Uterus (tissue), 2 donors: Measurements from ENCODE around the gene STUB1.

Source experiments
- POLR2A ChIP-seq, 2 donors: fragments of 450-650 bp; IDR thresholded peaks; one replicate each; pipeline ENCODE4 v1.6.1; 2016; ENCODE audit warnings: antibody characterized with exemption in 2 of 2, mild to moderate bottlenecking in 1 of 2, moderate library complexity in 1 of 2
- TF ChIP-seq, protein P1 (sequence below), 4 experiments: fragments of 200-600 bp in 2 of 4; fragments of 450-650 bp in 2 of 4; sonication (generic) in 2 of 4; IDR thresholded peaks; one replicate each; pipeline ENCODE4 v1.5.1; 2016 to 2019; ENCODE audit warnings: antibody characterized with exemption in 4 of 4, mild to moderate bottlenecking in 2 of 4, moderate library complexity in 1 of 4

DNA sequence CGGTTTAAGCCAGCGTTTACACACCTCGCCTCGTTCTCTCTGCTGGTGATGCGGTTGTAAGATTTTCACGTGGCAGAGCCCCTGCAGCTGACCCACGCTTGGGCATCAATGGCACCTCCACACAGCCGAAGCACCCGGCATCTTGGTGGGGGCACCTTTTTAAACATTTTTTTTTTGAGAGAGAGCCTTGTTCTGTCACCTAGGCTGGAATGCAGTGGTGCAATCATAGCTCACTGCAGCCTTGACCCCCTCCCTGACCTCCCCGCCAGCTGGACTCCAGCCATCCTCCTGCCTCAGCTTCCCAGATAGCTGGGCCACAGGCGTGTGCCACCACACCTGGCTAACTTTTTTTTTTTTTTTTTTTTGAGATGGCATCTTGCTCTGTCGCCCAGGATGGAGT lies 26.2 kb upstream of the STUB1 start:
- TF ChIP-seq, protein P1, sequence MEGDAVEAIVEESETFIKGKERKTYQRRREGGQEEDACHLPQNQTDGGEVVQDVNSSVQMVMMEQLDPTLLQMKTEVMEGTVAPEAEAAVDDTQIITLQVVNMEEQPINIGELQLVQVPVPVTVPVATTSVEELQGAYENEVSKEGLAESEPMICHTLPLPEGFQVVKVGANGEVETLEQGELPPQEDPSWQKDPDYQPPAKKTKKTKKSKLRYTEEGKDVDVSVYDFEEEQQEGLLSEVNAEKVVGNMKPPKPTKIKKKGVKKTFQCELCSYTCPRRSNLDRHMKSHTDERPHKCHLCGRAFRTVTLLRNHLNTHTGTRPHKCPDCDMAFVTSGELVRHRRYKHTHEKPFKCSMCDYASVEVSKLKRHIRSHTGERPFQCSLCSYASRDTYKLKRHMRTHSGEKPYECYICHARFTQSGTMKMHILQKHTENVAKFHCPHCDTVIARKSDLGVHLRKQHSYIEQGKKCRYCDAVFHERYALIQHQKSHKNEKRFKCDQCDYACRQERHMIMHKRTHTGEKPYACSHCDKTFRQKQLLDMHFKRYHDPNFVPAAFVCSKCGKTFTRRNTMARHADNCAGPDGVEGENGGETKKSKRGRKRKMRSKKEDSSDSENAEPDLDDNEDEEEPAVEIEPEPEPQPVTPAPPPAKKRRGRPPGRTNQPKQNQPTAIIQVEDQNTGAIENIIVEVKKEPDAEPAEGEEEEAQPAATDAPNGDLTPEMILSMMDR (IDR thresholded peaks at IDR 0.05), result no peak
- no peak for TF ChIP-seq POLR2A (IDR thresholded peaks at IDR 0.05)
